ENCODE results near the gene EFCAB12.
"Not testable (repeated sequence)": the region's sequence is repeated elsewhere in the genome, so short reads cannot be mapped to it uniquely, and the experiment has no call there.

Gene EFCAB12

DNA sequence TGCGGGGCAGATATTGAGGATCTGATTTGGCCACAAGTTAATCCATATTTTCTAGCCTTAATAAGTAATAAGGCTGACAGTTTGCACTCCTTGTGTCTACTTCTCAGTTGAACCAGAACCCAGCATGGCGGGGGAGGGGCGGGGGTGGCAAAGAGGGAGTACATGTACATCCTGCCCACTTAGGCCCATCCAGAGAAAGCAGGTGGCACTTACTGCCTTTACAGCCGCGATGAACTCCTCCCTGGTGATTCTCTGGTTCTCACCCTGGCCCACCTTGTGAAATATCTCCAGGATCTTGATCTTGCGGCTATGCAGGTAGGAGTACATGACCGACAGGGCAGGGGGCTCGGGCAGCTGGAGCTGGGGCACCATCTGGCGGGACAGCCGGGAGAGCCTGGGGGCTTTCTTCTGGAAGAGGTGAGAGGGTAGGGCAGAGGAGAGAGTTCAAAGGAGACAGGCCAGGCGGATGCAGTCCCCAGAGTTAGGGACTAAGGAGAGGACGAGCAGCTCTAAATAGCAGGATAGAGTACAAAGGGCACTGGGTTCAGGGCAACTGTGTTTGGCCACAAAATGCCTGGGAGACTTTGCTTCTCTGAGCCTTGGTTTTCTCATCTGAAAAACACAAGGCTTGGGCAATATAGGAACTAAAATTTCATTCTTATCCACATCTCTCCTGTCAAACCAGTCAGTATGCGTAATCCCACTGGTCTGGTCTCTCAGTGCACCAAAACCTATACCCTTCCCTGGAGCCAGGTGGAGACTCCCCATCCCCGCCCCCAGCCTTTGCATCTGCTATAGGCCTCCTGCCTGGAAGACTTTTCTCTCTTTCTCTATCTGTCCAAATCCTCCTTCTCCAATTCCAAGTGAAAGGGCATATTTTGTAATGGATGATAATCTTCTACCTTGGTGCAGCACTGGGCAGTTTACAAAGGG, 10.1 kb downstream of the EFCAB12 start:
- DNase-seq, result no peak

DNA sequence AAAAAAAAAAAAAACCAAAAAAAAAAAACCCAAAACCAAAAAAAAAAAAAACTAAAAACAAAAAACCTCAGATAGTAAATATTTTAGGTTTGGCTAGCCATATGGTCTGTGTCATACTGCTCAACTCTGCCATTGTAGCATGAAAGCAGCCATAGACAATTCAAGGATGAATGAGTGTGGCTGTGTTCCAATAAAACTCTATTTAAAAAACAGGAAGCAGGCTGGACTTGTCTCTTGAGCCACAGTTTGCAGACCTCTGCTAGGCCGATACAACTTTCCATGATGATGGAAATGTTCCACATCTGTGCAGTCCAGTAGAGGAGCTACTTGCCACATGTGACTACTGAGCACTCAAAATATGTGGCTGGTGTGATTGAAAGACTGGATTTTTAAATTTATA, 11.1 kb downstream of the EFCAB12 start:
- no peak for DNase-seq

DNA sequence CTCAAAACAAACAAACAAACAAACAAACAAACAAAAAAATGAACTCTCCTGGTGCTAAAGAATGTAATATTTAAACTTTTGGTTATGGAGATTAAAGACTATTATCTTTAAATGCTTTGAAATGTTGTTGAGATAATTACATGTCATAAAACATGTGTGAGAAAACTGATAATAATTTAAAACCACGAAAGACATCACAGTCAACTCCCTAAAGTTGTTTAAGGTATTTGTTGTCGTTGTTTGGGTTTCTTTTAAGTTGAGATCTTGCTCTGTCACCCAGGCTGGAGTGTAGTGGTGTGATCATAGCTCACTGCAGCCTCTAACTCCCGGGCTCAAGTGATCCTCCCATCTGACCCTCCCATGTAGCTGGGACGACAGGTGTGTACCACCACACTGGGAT, 12.0 kb downstream of the EFCAB12 start:
- no peak for DNase-seq

DNA sequence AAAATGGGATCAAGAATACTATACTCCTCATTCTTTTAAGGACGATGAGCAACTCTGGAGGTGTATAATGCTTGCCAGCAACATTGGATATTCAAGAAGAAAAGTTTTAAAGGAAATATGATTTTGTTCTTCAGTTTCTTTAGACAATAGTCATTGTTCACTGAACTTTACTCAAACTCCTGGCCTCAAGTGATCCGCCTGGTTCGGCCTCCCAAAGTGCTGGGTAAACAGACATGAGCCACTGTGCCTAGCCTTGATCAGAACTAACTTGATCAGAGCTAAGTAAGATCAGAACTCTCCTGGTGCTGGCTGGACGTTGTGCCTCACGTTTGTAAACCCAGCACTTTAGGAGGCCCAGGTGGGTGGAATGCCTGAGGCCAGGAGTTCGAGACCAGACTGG, 12.6 kb downstream of the EFCAB12 start:
- DNase-seq, result no peak

DNA sequence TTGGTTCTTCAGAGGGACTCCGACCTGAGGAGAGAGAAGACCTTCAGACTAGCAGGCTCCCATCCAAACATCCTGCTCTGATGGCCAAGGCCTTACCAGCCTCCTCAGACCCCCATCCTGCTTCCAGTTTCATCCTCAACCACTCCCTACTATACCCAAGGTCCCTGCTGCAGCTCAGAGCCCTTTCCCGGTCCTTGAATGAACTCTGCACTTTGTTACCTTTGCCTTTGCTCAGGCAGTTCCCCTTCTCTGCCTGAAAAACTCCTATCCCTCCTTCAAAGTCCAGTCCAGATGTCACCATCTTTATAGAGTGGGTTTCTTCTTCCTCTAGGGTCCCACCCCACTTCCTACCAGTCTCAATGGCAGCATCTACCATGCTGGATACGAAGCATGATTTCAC, 13.1 kb downstream of the EFCAB12 start:
- DNase-seq, result no peak

DNA sequence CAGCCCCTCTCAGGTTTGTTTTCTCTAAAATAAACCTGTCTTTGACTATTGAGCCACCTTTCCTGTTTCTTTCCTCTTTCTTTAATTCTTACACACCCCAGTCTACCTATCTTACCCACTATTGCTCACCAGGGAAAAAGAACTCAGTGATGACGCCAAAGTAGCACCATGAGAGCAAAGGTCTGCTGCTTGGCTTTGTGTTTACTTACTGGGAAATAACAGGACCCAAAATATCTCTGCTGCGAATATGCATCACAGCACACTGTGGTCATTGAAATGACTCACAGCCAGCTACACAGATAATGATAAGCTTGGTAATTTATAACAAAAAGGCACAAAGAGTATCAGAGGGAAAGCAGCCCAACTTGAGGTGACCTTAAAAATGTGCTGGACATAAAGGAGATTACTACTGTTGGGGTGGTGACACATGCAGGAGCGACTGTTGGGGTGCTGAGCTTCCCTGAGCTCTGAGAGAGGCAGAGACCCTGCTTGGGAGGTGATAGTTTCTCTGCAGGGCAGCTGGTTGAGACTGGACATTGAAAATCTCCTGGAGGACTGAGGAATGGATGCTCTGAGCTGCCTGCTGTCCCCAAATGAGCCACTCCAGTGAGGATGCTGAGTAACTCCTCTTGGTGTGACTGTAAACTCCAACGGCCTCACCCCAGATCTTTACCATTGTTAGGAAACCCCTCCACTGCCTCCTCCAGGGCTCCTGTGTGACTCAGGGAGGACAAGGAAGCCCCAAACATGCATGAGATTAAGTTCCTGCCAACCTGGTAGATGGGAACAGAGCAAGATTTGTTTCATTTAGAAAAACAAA, 14.5 kb downstream of the EFCAB12 start:
- DNase-seq, result no peak

DNA sequence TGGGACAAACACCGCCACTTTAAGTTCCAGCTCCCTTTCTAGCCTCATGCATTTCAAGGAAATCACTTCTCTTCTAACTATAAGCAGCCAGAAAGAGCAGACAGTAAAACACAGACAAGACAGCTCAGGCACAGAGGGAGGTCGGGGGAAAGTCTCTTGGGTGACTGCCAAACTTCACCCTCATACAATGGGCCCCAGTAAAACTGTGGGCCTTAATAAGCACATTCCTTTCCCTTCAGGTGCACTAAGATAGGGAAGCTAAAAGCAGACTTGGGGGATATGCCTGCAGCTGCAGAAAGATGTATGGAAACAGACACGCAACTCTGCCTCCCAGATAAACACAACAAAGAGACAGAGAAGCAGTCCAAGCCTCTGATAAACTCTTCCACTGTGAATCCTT, 15.2 kb downstream of the EFCAB12 start:
- DNase-seq, result not testable (repeated sequence)

DNA sequence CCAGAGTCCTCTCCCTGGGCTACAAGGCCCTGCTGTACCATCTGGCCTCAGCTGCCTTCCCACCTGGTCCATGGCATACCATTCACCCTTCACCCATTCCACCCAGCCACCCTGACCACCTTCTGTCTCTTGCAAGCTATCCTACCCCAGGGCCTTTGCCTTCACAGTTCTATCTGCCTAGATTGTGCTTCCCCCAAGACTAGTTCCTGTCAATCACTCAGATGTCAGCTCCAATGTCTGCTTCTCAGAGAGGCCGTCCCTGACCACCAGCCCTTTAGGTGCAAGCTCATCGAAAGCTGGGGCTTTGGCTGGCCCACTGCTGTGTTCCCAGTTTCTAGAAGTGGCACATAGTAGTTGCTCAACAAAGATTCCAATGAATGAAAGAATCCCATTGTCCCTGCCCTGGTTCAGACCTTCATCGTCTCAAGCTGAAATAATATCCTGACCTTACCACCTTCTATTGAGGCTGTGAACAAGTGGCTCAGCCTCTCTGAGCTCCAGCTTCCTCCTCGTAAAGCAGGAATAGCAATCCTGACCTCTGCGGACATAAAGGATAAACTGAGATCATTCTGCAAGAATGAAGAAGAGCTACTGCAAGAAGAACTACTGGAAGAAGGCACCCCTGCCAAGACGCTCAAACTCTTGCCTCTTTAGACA, 15.8 kb downstream of the EFCAB12 start:
- DNase-seq, result no peak

DNA sequence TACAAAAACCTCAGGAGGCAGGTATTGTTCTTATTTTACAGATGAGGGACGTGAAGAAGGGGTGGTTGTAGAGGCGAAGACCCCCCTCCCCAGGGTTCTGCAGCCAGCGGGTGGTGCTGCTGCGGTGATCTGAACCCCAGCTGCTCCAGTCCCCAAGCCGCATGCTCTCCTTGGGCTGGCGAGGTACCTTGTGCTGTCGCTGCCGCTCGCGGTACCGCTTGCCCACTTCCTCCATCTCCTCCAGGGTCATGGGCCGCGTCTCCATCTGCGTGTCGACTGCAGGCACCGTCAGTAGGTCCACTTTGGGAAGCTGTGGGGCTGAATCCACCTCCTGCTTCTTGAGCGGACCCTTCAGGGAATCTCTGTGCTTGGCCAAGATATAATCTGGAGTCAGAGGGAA, 17.5 kb downstream of the EFCAB12 start:
- no peak for DNase-seq

DNA sequence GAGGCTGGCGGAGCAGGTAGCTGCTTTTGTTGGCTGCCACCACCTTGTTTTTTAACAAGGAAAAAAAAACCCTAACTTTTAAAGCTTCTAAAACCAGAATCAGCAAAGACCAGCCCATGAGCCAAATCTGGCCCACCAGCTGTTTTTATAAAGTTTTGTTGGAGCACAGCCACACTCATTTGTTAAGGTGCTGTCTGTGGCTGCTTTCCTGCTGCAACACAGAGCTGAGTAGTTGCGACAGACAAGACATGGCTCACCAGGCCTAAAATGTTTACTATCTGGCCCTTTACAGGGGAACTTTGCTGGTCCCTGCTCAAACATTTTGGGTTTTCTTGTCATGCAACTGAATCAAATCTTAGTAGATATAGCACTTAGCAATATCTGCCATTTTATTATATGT, 18.9 kb downstream of the EFCAB12 start:
- no peak for DNase-seq

DNA sequence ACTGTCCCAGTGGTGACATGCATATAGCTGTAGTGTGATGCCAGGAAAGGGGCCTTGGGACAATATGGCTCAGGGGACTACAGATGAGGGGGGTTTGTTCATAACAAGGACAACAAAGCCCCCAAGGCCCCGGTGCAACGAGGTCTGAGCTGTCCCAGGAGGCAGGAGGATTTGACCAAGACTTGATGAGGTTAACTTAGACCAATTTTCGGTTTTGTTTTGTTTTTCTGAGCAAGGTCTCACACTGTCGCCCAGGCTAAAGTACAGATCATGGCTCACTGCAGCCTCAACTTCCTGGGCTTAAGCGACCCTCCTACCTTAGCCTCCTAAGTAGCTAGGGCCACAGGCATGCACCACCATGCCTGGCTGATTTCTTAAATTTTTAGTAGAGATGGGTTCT, 23.8 kb downstream of the EFCAB12 start:
- no peak for DNase-seq

DNA sequence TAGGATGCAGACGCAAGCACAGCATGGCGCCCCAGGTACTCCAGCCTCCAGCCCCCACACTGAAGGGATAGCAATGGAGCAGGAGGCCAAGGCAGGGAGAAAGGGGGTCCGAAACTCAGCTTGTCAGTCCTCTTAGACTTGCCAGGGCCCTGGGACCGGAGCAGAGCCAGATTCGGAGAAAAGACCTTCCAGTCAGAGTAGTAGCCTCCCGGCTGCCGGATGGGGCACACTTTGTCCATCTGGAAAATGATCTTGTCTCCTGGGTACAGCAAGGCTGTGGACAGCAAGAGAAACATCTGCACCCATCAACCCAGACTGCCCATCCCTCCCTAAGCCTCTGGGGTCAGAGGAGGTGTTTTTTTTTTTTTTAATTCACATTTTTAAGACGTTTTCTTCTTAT, 24.3 kb downstream of the EFCAB12 start:
- DNase-seq, result no peak

DNA sequence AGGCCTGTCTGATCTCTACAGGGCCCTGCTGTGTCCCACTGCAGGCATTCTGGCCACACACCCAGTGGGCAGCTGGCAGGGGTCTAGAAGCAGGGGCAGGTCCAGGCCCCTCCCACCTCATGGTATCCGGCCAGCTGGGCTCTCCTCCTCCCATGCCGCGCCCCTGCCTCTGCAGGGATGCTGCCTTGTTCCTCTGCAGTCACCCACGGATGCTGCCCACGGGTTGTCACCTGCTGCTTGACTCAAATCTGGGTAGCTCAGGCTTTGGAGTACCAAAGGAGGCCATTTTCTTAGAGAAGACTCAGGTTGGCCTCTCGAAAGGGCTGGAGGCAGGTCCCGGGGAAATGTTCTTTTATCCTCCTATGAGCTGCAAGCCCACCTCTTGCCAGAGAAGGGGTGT, 25.0 kb downstream of the EFCAB12 start:
- DNase-seq, result no peak

DNA sequence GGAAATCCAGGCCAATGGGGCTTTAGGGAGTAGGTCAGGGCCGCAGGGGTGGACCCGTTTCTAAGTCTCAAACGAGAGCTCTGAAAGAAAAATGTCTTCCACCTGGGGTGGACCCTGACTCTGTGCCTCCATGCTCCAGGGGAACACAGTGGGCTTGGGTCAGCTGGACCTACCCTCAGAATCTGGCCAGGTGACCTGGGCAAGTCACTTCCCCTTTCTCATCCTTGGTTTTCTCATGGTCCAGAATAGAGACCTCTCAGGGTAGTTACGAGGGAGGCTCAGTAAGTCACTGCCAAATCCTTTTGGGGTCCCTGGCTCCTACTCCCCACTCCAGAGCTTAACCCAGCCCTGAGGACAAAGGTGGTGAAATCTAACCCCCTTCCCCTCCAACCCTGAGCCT, 25.8 kb downstream of the EFCAB12 start:
- no peak for DNase-seq

DNA sequence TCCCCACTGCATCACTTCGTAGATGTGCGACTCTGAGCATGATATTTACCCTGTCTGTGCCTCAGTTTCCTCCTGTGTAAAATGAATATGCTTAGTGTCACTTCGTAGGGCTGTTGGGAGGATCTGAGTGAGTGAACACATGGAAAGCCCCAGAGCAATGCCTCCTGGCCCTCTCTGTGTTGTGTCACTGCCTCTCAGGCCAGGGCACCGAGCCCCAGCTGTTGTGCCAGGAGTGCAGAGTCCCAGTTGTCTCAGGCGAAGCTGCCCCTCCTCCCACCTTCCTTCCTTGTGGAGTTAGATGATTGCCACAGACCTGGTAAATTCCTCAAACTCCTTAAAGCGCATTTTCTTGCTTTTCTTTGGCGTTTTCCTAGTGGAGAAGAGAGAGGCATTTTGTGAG, 26.2 kb downstream of the EFCAB12 start:
- DNase-seq, result no peak

DNA sequence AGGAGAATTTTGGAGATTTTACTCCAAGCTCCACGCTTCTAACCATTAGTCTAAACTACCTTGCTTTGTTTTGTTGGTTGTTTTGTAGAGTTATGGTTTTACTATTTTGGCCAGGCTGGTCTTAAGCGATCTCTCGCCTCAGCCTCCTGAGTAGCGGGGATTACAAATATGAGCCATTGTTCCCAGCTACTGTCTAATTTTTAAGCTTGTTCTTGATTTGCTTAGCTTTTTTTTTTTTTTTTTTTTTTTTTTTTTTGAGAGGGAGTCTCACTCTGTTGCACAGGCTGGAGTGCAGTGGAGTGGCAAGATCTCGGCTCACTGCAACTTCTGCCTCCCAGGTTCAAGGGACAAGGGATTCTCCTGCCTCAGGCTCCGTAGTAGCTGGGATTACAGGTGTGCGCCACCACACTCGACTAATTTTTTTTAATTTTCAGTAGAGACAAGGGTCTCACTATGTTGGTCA, 28.5 kb downstream of the EFCAB12 start:
- DNase-seq, result peak in 1 of 2 experiments; percentile 42

DNA sequence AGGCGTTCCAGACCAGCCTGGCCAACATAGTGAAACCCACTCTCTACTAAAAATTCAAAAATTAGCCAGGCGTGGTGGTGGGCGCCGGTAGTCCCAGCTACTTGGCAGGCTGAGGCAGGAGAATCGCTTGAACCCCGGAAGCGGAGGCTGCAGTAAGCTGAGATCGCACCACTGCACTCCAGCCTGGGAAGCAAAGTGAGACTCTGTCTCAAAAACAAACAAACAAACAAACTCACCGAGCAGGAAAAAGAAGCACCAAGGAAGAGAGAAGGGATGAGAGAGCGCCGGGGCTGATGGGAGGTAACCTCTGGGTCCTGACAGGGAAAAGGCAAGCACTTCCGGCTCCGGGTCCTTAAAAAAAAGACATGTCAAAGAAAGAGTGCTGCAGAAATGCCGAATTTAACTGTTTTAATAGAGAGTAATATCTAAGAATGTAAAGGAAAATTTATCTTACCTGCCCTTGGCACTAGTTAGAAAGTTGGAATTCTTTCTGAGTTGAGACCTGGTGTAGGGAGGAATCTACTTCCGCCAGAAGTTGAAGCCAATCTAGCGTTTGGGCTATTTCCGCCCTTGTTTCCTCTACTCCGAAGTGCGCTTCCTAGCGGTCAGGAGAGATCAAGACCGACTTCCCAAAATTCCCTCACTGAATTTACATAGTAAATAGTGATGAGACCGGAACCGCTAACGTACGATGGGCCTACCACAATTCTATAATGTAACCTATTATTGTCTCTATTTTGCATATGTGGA, 29.1 kb downstream of the EFCAB12 start:
- DNase-seq, result peak; percentile 95 to 99

DNA sequence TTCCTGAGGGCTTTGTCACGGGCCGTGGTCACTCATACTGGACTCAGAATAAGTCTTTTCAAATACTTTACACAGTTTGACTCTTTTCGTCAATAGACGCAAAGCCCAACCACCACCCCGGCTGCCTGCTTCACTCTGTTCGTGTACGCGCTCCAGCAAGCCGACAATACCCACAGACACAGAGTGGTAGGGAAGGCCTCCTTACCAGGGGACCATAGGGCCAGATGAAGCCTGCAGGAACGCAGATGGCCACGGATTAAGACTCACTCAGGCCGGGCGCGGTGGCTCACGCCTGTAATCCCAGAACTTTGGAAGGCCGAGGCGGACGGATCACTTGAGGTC, 29.7 kb downstream of the EFCAB12 start:
- no peak for DNase-seq

DNA sequence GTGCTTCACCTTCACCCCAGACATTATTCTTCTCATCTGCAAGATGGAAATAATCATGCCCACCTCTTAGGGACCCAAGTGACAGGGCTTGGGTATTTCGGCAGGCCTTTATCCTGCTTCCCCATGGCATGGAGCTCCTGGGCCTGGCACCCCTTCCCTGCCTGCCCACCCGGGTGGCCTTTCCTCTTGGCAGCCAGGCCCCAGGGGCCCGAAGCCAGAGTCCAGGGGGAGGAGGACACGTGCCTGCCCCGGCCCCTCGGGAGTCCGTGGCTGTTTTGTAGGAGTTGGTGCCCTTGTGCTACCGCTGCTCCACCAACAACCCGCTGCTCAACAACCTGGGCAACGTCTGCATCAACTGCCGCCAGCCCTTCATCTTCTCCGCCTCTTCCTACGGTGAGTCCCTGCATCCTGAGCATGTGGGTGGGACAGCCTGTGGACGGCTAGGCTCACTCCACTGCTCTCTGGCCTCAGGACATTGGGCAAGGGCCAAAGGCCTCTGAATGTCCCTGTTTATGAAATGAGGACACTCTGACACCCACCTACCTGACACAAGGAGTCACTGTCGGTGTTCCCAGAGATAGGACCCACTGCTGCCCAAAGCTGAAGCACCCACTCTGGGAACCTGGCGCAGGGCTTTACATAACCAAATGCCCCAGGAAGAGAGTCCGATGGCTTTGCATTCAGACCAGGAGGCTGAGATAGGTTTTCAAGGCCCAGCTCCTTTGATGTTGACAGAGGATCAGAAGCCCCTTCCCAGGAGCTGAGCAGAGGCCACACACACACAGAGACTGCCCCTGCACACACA, 34.5 kb downstream of the EFCAB12 start:
- DNase-seq, result not testable (repeated sequence)

DNA sequence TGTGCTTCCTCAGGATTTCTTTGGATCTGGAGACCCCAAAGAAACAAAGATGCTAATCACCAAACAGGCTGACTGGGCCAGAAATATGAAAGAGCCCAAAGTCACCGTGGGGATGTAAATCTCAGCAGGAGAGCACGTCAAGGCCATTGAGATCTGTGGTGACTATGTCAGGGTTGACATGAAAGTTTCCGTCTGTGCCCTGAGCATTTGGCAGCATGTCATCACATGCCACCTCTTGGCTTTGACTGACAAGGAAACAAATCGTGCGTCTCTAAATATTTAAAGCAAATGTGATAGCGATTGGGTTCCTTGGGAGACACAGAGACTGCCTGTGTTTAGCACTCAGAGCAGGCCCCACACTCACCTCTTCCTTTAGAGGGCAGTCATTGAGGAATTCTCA, 35.2 kb downstream of the EFCAB12 start:
- DNase-seq, result no peak

DNA sequence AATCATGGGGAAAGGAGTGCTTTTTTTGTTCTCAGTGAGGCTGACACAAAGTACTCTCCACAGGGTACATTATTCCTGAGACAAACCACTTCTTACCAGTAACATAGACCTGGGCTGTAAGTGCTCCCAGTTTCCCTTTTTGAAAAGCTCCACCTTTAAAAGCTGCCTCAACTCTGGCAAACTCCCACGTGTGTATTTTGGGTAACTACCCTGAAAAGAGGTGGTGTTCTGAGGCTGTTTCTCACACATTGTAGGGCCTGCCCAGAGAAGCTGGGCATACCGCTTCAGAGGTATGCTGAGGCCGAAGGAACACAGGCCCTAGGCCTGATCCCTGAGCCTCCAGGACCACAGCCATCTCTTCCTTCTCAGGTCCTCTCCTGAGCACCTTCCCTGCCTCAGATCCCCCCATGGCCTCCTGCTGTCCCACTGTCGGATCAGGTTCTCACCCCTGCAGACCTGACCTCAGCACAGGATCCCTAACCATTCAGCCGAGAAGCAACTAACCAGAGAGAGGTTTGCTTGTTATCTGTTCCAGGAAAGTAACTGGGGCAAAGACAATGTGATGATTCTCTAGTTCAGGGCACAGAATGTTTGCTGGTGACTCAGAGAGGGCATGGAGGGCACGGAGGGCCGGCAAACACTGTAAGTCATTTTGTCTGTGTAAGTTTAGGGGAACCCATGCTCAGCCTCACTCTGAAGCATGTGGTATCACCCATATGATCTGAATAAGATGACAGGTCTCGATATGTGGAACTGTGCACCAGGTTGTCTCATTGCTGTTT, 36.1 kb downstream of the EFCAB12 start:
- not testable (repeated sequence) for DNase-seq

Measured in NCI-H2081 (cell line).